GM21423 (cell line): Measurements from ENCODE around the gene IGFBP7.

Experiments
- ATAC-seq: cut with Tn5 transposase; IDR thresholded peaks from one replicate; pipeline ENCODE4 v1.9.1; 2021; ENCODE audit warnings: mild to moderate bottlenecking, moderate library complexity; ENCODE audit not compliant: unreplicated experiment

Gene IGFBP7

DNA sequence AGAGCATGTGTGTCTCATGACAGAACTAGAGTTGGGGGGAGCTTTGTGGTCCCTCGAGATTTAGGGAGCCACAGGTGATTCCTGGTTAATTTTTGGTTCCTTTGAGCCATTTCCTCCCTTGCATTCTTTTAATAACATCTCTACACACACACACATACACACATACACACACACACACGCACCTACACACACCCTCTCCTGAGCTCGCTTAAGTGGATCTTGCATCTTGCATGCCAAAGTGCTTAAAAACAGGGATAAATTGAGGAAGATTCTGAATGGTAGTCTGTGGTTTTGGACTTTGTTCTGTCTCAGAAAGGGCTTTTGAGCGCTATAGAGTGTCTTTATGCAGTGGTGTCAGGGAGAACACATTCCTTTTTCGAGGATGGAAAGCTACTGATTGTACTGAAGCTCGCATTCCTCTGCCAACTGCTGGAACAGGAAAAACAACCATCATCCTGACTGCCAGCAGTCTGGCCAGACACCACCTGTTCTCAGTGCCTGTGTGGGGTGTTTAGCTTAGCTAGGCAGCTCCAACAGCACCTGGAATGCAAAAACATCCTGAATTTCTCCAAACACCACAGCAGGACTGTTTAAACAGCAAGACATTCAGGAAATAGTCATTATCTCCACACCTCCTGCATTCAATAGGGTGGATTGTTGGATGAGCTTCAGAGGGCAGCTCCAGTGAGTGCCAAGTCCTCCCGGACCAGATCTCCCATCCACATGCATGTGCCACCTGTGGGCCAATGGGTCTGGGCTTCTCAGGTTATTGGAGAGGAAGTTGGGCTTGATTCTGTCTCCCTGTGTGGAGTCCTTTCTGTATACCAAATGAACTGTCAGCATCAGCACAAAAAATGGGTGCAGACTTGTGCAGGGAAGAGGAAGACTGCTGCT, 21.9 kb upstream of the IGFBP7 start:
- ATAC-seq = no peak

DNA sequence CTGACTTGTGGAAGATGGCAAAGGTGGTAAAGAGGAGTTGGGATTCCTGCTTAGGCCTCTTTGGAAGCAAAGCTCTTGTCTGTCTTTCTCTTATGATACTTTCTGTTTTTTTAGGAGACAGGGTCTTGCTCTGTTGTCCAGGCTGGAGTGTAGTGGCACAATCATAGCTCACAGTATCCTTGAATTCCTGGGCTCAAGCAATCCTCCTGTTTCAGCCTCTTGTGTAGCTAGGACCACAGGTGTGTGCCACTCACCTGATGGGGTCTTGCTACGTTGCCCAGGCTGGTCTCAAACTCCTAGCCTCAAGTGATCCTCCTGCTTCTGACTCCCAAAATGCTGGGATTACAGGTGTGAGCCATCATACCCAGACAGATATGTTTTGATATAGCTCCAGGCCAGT, 19.3 kb upstream of the IGFBP7 start:
- no peak for ATAC-seq

DNA sequence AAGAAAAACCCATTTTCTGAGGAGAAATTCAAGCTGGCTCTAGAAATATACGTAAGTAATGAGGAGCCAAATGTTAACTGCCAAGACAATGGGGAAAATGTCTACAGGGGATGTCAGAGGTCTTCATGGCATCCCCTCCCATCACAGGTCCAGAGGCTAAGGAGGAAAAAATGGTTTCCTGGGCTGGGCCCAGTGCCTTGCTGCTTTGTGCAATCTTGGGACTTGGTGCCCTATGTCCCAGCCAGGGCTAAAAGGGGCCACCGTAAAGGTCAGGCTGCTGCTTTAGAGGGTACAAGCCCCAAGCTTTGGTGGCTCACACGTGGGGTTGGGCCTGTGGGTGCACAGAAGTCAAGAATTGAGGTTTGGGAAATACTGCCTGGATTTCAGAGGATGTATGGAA, 17.2 kb upstream of the IGFBP7 start:
- no peak for ATAC-seq

DNA sequence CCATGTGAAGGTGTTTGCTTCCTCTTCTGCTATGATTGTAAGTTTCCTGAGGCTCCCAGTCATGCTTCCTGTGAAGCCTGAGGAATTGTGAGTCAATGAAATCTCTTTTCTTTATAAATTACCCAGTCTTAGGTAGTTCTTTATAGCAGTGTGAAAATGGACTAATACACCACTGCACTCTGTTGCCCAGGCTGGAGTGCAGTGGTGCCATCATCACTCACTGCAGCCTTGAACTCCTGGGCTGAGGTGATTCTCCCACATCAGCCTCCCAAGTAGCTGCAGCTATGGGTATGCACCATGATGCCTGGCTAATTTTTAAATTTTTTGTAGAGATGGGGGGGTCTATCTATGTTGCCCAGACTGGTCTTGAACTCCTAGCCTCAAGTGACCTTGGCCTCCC, 15.8 kb upstream of the IGFBP7 start:
- no peak for ATAC-seq

DNA sequence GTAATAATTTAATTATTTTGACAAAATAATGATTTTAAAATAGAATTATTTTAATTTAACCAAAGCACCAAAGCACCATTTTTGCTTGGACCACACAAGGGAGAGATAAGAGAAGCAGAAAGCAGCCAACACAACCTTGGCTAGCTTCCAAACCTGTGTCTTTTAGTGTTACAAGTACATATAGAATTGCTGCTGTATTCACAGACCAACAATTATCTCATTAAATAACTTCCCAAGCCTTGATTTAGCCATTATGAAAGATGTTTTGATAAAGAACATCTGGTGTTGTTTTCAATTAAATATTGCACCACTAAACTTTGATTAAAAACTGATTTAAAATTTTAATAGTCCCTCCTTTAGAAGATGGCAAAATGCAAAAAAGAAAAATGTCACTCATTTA, 14.0 kb upstream of the IGFBP7 start:
- ATAC-seq = no peak

DNA sequence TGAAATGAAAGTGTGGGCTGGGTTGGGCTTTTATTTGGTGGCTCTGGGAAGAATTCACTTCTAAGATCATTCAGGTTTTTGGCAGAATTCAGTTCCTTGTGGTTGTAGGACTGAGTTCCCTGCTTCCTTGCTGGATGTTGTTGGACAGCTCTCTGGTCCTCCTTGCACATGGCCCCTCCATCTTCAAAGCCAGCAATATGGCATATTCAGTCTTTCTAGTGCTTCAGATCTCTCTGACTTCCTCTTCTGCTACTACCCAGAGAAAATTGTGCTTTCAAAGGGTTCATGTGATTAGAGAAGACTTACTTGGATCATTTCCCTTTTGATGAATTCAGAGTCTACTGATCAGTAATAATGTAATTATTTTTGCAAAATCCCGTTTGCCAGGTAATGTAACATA, 12.8 kb upstream of the IGFBP7 start:
- ATAC-seq = no peak

DNA sequence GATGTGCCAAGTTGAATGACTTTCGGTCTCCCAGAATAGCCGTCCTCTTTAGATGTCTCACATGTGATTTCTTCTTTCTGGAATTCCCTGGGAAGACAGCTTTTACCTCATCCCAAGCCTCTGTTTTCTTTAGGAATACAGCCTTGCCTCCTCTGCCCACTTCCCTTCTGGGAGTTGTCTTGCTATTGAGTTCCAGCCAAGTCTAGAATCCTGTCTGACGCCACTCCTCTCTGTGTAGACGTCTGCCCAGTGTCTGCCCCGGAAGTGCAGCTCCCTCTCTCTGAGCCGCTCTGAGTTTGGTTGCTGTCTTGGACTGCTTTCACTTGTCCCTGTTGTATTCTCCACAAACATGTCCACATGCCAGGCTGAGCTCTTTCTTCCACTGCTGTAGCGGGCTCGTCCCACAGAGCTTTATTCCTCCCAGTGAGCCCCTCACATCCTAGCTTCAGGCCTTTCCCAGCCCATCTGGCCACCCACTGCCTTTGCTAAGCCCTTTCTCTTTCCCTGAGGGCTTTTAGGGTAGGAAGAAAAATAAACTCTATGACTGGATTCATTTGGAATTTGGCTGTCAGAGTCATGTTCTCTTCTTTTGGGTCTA, 9.0 kb upstream of the IGFBP7 start:
- no peak for ATAC-seq

DNA sequence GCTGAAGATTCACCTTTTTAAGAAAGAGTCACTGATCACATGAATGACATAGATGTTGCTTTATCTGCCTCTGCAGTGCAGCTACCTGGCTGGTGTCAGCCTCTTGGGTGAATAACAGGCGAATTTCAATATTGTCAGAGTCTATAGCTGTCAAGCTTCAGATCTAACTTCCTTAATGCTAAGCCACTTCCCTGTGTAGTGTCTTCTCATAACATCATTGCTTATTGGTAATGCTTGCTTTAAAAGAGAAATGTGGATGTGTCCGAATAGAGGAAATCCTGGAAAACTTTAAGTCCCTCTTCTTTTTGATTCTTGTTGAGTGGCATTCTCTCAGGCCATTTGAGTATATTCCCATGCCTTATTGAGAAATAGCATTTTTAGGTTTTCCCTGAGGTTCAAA, 7.3 kb upstream of the IGFBP7 start:
- no peak for ATAC-seq

DNA sequence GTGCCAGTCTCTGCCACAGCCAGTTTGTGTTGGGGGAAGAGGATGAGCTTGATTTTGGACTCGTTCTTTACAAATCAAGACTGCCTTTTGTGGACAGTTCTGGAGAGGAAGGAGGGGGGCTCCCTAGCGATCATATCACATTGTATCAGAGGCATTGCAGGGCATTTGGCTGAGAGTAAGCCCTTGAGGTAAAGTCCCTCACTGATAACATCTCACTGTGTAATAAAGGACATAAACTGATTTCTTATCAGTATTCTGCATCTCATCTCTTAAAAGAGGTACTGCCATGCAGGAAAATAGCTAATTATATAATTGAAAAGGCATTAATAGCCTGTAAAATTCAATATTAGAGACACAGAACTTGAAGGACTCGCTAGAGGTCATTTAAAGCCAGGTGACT, 6.1 kb upstream of the IGFBP7 start:
- no peak for ATAC-seq

DNA sequence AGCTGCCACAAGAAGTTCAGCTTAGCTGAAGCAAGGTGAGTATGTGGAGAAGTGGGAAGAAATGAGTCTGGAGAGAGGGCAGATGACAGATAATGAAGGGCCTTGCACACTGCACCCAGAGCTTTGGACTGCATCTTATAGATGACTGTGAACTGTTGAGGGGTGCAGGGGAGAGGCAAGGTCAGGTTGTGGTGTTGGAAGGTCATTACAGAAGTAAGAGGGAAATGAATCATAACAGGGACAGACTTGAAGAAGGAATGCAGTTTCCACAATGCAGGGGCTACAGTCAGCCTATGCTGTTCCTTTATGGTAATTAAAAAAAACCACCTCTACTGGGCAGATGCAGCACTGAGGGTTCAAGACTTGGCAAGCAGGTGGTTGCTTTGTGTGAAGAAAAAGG, 4.8 kb upstream of the IGFBP7 start:
- ATAC-seq = no peak

DNA sequence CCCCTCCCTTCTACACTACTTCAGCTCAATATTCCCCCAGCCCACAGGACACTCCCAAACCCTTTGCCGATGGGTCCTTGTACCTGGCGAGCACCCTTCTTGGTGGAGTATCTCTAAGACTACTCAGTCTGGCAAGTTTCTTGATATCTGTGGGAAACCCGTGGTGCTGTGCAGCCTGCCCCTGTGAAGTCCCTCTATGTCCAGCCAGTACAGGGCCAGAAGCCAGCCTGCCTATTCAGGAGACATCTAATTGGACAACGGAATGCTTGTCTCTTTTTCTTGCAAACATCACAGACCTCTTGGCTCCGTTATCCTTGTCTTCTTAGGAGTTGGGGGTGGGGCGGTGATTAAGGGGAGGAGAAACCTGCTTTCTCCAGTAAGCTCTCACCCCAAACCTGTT, 3.7 kb upstream of the IGFBP7 start:
- ATAC-seq = no peak

DNA sequence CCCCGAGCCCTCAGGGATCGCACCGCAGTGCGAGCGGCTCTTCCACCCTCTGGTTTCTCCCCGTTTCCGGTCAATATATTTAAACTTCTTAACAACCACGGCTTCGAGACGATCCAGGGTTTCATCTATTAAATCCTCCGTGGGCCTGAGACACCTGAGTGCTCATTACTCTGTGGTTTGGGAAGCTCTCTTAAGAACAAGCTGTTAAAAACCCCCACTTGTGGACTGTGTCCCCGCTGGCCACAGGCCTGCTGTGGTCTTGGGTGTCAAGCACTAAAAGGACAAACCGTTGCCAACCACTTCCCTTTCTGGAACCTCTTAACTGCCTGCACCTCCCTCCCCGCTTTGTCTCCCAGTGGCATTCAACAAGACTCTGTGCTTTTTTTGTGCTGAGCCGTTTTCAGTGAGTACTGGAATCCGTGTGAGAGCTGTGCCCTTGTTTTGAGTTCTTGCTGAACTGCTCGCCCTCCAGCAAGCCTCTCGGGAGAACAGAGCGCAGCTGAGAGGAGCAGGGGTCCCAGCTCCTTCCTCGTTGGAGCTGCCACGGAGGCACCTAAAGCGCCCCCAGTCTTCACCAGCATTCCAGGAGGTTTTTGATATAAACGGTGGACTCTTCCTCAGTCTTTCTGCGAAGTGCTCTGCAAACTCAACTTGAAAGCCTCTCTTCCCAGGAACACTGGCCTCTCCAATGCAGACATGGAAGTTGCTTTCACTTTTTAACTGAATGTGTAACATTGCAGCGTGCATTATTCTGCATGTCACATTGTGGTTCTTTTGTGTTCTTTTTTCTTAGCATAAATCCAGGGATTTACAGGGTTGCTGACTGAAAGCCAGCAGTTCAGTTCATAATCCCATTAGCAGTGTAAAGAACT, 691 bp upstream of the IGFBP7 start:
- ATAC-seq = peak; percentile 52

DNA sequence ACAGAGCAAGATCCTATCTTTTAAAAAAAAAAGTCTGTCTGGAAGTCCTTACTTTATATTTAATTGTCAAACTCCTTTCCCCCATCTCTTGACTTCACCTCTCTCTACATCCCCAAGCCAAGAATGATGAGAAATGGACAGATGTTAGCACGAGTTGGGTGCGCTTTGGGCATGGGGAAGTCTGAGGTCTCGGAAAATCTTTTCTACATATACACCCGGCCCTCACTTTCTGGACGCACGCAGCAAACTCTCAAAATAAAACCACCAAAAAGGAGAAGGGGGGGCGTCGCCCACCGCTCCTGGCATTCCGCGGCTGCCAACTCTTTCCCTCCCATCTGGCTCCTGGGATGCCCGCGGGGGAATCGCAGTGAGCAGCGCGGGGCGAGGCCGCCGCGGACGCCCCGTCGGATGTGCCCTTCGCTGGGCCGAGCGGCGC, 756 bp downstream of the IGFBP7 start:
- no peak for ATAC-seq

DNA sequence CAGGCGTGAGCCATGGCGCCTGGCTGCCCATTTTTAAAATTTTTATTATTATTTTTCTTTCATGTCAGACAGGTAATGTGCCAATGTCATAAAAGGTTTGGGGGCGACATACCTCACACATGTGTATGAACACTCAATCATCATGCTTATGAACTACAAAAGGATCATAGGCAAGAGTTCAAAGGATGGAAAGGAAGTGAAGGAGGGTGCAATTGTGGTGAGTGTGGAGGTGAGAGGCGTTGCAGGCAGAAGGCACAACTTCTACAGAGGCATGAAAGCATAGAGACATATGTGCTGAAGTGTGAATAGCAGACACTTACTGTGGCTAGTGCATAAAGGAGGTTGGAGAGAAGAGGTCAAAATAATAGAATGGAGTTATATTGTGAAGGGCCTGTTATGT, 4.0 kb downstream of the IGFBP7 start:
- ATAC-seq = no peak

DNA sequence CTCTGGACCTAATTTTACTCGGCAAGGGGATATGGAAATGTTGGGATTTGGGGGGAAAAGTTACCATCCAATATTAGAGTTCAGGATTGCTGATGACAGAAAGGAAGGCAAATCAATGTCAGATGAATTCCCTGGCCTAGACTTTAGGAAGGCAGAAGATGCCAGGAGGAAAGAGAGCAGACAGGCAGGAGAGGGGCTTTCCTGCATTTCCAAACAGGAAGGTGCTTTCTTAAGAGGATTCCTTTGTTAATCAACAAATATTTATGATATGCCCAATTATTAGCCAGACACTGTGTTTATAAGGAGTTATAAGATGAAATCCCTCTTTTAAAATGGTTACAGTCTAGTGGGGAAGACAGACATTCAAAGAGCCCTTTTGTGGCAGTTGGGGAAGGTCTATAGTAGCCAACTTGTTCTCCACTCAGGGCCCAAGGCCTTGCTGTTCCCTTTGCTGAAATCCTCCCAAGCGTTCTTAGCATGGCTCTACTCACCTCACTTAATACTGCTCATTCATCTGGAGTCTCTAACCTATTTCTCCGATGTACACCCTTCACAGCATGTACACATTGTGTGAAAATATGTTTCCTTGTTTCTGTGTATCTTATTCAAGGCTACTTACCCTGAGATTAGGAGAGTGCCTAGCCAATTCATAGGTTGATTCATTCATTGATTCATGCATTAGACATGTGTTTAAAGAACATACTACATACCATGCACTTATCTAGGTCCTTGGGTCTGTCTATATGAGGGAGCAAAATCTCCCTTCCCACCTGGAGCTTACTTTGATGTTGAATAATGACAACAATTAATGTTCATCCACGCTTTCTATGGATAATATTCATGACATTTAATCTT, 5.3 kb downstream of the IGFBP7 start:
- no peak for ATAC-seq

DNA sequence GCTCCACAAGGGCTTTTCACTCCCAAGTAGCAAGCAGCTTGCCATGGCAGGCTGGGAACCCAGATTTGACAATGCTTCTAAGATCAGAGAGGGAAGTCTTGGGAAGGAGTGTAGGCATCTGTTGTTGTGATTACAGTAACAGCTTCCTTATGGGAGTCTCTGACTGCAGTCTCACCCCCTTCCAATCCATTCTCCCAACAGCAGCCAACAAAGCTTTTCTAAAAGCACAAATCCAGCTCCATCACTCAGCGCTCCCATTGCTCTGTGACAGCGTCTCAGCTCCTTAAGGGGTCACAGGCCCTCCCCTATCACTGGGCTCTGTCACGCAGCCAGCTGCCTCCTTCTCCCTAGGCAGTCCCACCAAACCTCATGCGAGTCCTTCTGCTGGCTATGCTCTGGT, 7.1 kb downstream of the IGFBP7 start:
- ATAC-seq = no peak

DNA sequence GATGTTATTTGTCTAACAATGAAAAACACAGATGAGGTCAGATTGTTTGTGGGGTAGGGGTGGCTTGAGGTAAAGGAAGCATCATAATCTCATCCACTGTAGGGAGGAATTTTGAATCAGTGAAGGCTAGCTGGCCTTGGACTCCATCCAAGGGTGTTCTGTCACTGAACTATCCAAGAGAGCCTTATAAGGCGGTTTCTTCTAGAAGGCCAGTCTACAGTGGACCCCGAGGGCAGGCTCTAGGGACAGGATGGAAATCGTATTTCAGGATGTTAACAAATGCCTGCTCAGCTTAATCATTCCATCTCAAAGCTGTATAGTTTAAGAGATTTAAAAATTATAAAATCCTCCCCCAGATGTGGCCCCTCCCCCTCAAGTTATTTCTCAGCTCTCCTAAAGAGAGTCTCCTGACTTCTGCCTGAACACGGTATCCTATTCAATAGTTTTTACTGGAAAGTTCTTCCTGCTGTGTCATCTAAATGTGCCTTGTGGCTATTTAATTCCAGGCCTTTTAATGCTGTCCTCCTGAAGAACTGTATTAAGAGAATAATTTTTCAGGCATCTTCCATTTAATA, 8.0 kb downstream of the IGFBP7 start:
- ATAC-seq = no peak

DNA sequence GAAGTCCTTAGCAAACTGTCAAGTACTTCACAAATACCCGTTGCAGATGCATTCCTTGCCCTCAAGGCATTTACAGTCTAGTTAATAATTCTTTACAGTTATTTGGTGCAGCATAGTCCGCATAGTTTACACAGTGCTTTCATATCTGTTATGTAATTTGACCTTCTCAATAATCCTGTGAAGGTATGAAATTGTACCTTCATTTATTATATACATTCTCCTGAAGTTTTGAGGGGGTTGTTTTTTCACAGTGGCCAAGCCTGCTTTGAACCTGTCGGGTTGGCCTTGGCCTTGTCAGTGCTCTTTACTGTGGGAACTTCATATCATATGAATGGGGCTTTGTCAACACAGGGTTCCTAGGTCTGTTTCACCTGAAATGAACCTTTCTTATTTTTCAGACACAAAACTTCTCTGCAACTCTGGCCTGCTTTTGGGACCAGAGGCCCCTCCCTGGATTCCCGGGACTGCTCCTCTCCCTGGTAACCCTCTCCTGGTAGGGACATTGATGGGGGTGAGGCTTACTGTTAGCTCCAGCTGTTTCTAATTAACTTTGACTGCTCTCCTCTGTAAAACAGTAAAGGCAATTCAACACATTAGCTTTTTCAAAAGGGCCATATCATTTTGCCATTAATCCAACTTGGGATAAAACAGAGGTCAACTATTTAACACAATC, 9.1 kb downstream of the IGFBP7 start:
- no peak for ATAC-seq

DNA sequence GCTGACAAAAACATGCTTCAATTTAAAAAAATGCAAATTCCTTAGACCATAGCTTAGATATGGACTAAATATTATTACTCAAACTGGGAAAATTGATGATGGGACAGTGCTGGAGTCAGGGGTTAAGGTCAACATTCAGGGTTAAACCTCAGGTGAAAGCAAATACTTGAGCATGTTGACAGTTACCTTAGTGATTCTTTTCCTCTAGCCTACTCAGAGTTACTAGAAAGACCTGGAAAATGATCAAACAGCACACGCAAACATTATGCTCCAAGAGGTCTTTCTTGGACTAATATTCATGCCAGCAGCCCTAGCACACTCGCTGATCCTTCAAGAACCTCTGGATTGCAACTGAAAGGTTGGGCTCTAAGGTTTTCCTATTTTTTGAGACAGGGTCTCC, 10.8 kb downstream of the IGFBP7 start:
- ATAC-seq = no peak

DNA sequence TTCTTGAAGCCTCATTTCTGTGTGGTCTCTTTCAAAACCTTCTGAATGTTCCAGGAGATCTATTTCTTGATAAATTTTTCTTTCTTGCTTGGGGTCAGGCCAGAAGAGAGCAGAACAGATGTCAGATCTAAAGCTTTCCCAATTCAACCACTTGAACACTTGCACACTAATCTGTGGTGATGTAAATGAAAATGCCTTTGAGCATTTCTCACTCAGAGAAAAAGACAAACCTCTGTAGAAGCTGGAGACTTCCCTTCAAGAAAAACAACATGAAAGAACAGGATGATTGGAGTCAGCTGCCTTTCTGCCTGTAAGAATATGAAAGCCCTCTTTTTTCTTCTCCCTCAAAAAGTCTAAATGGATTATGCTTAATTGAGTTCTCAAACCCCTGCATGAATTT, 11.2 kb downstream of the IGFBP7 start:
- no peak for ATAC-seq
